Fibroblast of lung (primary cell): Measurements from ENCODE around the gene EN2.

ENCODE experiments used
- EZH2 ChIP-seq: IDR thresholded peaks from 2 replicates; pipeline ENCODE4 v1.5.1; 2012; ENCODE audit warnings: low read length, control low read depth, mild to moderate bottlenecking; ENCODE audit errors: missing control alignments
- TF ChIP-seq, protein P1 (sequence below), 2 donors: IDR thresholded peaks in 1 of 2; conservative IDR thresholded peaks in 1 of 2; 1 replicate in 1 of 2; 2 replicates in 1 of 2; pipeline ENCODE4 v1.5.1; 2011 to 2012; ENCODE audit warnings: low read length in 2 of 2, control low read depth in 1 of 2, inconsistent platforms in 1 of 2, low read depth in 1 of 2, mild to moderate bottlenecking in 1 of 2

DNA sequence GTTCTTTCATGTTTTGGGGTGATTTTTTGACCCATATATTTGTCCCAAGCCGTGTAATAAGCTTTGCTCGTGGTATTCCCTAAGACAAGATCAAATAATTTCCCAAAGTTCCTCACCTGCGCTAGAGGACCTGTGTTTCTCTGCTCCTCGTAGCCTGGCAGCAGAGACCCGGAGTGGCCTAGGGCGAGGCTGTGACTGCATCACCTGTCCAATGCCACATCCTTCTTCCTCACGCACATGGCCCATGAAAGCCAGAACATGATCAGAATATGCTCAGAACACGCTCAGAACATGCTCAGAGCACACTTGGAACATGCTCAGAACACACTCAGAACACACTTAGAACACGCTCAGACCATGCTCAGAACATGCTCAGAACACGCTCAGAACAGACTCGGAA, 23.8 kb downstream of the EN2 start:
- TF ChIP-seq, protein P1, sequence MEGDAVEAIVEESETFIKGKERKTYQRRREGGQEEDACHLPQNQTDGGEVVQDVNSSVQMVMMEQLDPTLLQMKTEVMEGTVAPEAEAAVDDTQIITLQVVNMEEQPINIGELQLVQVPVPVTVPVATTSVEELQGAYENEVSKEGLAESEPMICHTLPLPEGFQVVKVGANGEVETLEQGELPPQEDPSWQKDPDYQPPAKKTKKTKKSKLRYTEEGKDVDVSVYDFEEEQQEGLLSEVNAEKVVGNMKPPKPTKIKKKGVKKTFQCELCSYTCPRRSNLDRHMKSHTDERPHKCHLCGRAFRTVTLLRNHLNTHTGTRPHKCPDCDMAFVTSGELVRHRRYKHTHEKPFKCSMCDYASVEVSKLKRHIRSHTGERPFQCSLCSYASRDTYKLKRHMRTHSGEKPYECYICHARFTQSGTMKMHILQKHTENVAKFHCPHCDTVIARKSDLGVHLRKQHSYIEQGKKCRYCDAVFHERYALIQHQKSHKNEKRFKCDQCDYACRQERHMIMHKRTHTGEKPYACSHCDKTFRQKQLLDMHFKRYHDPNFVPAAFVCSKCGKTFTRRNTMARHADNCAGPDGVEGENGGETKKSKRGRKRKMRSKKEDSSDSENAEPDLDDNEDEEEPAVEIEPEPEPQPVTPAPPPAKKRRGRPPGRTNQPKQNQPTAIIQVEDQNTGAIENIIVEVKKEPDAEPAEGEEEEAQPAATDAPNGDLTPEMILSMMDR (conservative IDR thresholded peaks at IDR 0.05 in 1 of 2, IDR thresholded peaks at IDR 0.05 in 1 of 2; ENCODE audit: low read depth in 1 of 2, low read length in 2 of 2), result no peak
- TF ChIP-seq EZH2, result no peak
